GM06990 (cell line): Measurements from ENCODE around the gene TDRD10.

ENCODE experiments used
- DNase-seq: peaks from one replicate; pipeline ENCODE4 v3.0.0-alpha.2; 2011; ENCODE audit not compliant: insufficient read length; ENCODE audit errors: extremely low read depth
- H3K27me3 ChIP-seq: replicated peaks from 2 replicates; pipeline ENCODE4 v1.6.0; 2011; ENCODE audit warnings: low read length; ENCODE audit not compliant: control insufficient read depth, insufficient read depth
- H3K36me3 ChIP-seq: 2 replicates; pipeline ENCODE4 v1.5.1; 2011; ENCODE audit warnings: low read length; ENCODE audit not compliant: control insufficient read depth, insufficient read depth
- H3K4me3 ChIP-seq: replicated peaks from 2 replicates; pipeline ENCODE4 v1.5.1; 2011; ENCODE audit warnings: low read depth, mild to moderate bottlenecking, control low read depth, low read length
- CTCF ChIP-seq: IDR thresholded peaks from 2 replicates; pipeline ENCODE4 v1.5.1; 2011; ENCODE audit warnings: low read length, control low read depth, mild to moderate bottlenecking, inconsistent platforms; ENCODE audit not compliant: insufficient read depth, poor library complexity, severe bottlenecking

The TDRD10 gene

GRCh38 chr1:154553056-154554030 lies 51.3 kb downstream of the TDRD10 start:
- Histone ChIP-seq H3K27me3 (no peaks in the 10 kb centered on the region), H3K4me3 (no peak overlapping the region), H3K36me3 (peaks cover 56% of the 10 kb centered on the region)
- no peak for DNase-seq
- no peak for TF ChIP-seq CTCF

- Histone ChIP-seq H3K36me3 (peaks cover 35% of the 10 kb centered on the region), H3K27me3 (no peaks in the 10 kb centered on the region), H3K4me3 (peak overlapping the region; percentile 92)
- TF ChIP-seq CTCF: no peak
- no peak for DNase-seq
These were observed 54.4 kb downstream of the TDRD10 start for GRCh38 chr1:154556422-154556821.

- peaks cover 27% of the 10 kb centered on the region for H3K36me3 ChIP-seq
- no peak for DNase-seq
- no peaks in the 10 kb centered on the region for H3K27me3 ChIP-seq
- peak overlapping the region; percentile 92 for H3K4me3 ChIP-seq
- no peak for TF ChIP-seq CTCF
These were observed 55.4 kb downstream of the TDRD10 start for GRCh38 chr1:154557248-154557938.

GRCh38 chr1:154557939-154558719 lies 56.1 kb downstream of the TDRD10 start, which contains the start of gene UBE2Q1:
Gene UBE2Q1, minus strand, starts transcription at chr1:154558662. Its CDS starts 109 bp downstream, at chr1:154558553.
- H3K4me3 ChIP-seq: peak within 1 kb of the TSS; percentile 92
- peak; percentile 55 for DNase-seq
- no peaks in the 10 kb centered on the region for H3K27me3 ChIP-seq
- H3K36me3 ChIP-seq: peaks cover 20% of the 10 kb centered on the region
- TF ChIP-seq CTCF: no peak

- peaks cover 13% of the 10 kb centered on the region for H3K36me3 ChIP-seq
- H3K4me3 ChIP-seq: peak overlapping the region; percentile 87
- peak; percentile 99 for DNase-seq
- TF ChIP-seq CTCF: no peak
- no peaks in the 10 kb centered on the region for H3K27me3 ChIP-seq
These were observed 56.9 kb downstream of the TDRD10 start for GRCh38 chr1:154558720-154559465.
